GM12878 (cell line): Measurements from ENCODE around the gene COA1. TPM values are rescaled to one million over a fixed set of nuclear protein-coding genes. Genes with fewer than 3 reads are reported as not detected.

Experiments used
- ATAC-seq: fragments of 200-7000 bp; cut with Tn5 transposase; 3 replicates; pipeline ENCODE4 v1.9.1; 2020; ENCODE audit warnings: mild to moderate bottlenecking, moderate library complexity
- BruUV-seq: library from RNA; stranded (reverse); fragments of 400-500 nt; replicated peaks from 2 replicates; lab custom pipeline; 2021; lab: Mats Ljungman, UMichigan
- CTCF ChIA-PET: fragments of 300-600 bp; sonication (Branson Sonifier 250); formaldehyde crosslinking; extraction: SDS; loops from one replicate; lab custom pipeline; 2021; ENCODE audit warnings: inconsistent platforms; lab: Yijun Ruan, JAX
- POLR2A ChIA-PET: fragments of 350-600 bp; formaldehyde crosslinking; extraction: SDS; loops from one replicate; lab custom pipeline; 2021; ENCODE audit warnings: inconsistent platforms; lab: Charles Lee
- RAD21 ChIA-PET: fragments of 300-600 bp; sonication (Branson Sonifier 250); formaldehyde crosslinking; loops from one replicate; lab custom pipeline; 2023; ENCODE audit warnings: antibody characterized with exemption; ENCODE audit not compliant: unreplicated experiment; lab: Charles Lee
- SMC1A ChIA-PET: fragments of 300-600 bp; sonication (Branson Sonifier 250); formaldehyde crosslinking; loops from one replicate; lab custom pipeline; 2023; ENCODE audit not compliant: unreplicated experiment, uncharacterized antibody; lab: Charles Lee
- DNase-seq: peaks from one replicate; pipeline ENCODE4 v3.0.0-alpha.2; 2011; ENCODE audit warnings: low read depth, low spot score
- FAIRE-seq: peaks from 3 replicates; lab custom pipeline; 2011; peaks lifted over from hg19 to GRCh38; lab: Jason Lieb, UNC
- H2AFZ ChIP-seq: 2 replicates; pipeline ENCODE4 v1.6.0; 2011; ENCODE audit warnings: low read depth, low read length, control low read depth; ENCODE audit not compliant: control insufficient read depth
- H3K27ac ChIP-seq: 2 replicates; pipeline ENCODE4 v1.5.1; 2011; ENCODE audit warnings: control low read depth; ENCODE audit not compliant: control insufficient read depth, insufficient read depth
- H3K27me3 ChIP-seq, 2 experiments: replicated peaks in 1 of 2; 2 replicates each; pipeline versions ENCODE4 v1.6.0 to v1.6.1; 2011; ENCODE audit warnings: low read length in 1 of 2; ENCODE audit not compliant: control insufficient read depth in 2 of 2, insufficient read depth in 2 of 2
- H3K36me3 ChIP-seq, 2 experiments: 2 replicates each; pipeline ENCODE4 v1.5.1; 2011; ENCODE audit warnings: low read length in 1 of 2; ENCODE audit not compliant: control insufficient read depth in 2 of 2, insufficient read depth in 2 of 2
- H3K4me1 ChIP-seq: 2 replicates; pipeline ENCODE4 v1.6.1; 2011; ENCODE audit warnings: mild to moderate bottlenecking, low read length, moderate library complexity, mixed read lengths; ENCODE audit not compliant: control insufficient read depth, insufficient read depth
- H3K4me2 ChIP-seq: 2 replicates; pipeline ENCODE4 v1.6.0; 2011; ENCODE audit warnings: control low read depth; ENCODE audit not compliant: control insufficient read depth, insufficient read depth
- H3K4me3 ChIP-seq: fragments of 200-600 bp; sonication (generic); 2 replicates; pipeline ENCODE4 v1.5.1; 2016
- H3K79me2 ChIP-seq: 2 replicates; pipeline ENCODE4 v1.6.0; 2011; ENCODE audit warnings: low read length; ENCODE audit not compliant: control insufficient read depth, insufficient read depth
- H3K9ac ChIP-seq: 2 replicates; pipeline ENCODE4 v1.8.0; 2011; ENCODE audit warnings: low read length, control low read depth, mixed read lengths; ENCODE audit not compliant: control insufficient read depth, insufficient read depth
- H3K9me3 ChIP-seq: replicated peaks from 3 replicates; pipeline ENCODE4 v1.5.1; 2011; ENCODE audit warnings: mild to moderate bottlenecking, low read length; ENCODE audit not compliant: control insufficient read depth, insufficient read depth
- H4K20me1 ChIP-seq: 2 replicates; pipeline ENCODE4 v1.6.0; 2011; ENCODE audit not compliant: control insufficient read depth, insufficient read depth
- CBFB ChIP-seq: IDR thresholded peaks from 2 replicates; pipeline ENCODE4 v1.6.1; 2016; ENCODE audit warnings: antibody characterized with exemption, low read depth
- CHD4 ChIP-seq: fragments of 200-600 bp; sonication (generic); IDR thresholded peaks from 2 replicates; pipeline ENCODE4 v1.6.1; 2016; ENCODE audit warnings: mild to moderate bottlenecking
- HDAC2 ChIP-seq: fragments of 200-600 bp; sonication (generic); IDR thresholded peaks from 2 replicates; pipeline ENCODE4 v1.6.1; 2017
- MEF2A ChIP-seq: IDR thresholded peaks from 2 replicates; pipeline ENCODE4 v1.6.1; 2011; ENCODE audit warnings: low read depth, mild to moderate bottlenecking, low read length, moderate library complexity; ENCODE audit not compliant: insufficient read depth
- MTA2 ChIP-seq: fragments of 450-650 bp; IDR thresholded peaks from 2 replicates; pipeline ENCODE4 v1.6.1; 2016; ENCODE audit warnings: low read depth, mild to moderate bottlenecking, moderate library complexity
- MYB ChIP-seq: fragments of 150-350 bp; IDR thresholded peaks from 2 replicates; pipeline ENCODE4 v1.6.1; 2014; ENCODE audit warnings: mild to moderate bottlenecking, low read depth, low read length, borderline replicate concordance
- NFXL1 ChIP-seq: fragments of 450-650 bp; IDR thresholded peaks from 2 replicates; pipeline ENCODE4 v1.6.1; 2017; ENCODE audit warnings: antibody characterized with exemption, mild to moderate bottlenecking, borderline replicate concordance
- PKNOX1 ChIP-seq: fragments of 450-650 bp; IDR thresholded peaks from 2 replicates; pipeline ENCODE4 v1.6.1; 2016; ENCODE audit warnings: mild to moderate bottlenecking
- USF2 ChIP-seq: IDR thresholded peaks from 2 replicates; pipeline ENCODE4 v1.6.1; 2011; ENCODE audit warnings: low read depth, low read length, improper control_type of control experiment, borderline replicate concordance
- ZNF687 ChIP-seq: fragments of 450-650 bp; IDR thresholded peaks from 2 replicates; pipeline ENCODE4 v1.6.1; 2017; ENCODE audit warnings: mild to moderate bottlenecking, moderate library complexity
- WGBS: methylation state at CpG from one replicate; pipeline ENCODE4 v1.1.6; 2016; ENCODE audit warnings: low lambda C conversion rate; ENCODE audit not compliant: insufficient replicate concordance, insufficient coverage; ENCODE audit errors: missing lambda C conversion rate; 5-methylcytosine and 5-hydroxymethylcytosine counted together
- in situ Hi-C: fragments of 300-500 bp; cut with MboI; formaldehyde crosslinking; loops from 9 replicates; pipeline ENCODE4 v1.14.3; 2018; ENCODE audit warnings: mixed read lengths
- intact Hi-C: fragments of 100-400 bp; cut with micrococcal nuclease; formaldehyde crosslinking; loops from one replicate; pipeline ENCODE4 v1.14.2; 2022; ENCODE audit not compliant: unreplicated experiment
- polyA plus RNA-seq, 11 experiments: library from polyadenylated mRNA; depleted of rRNA in 4 of 11; unstranded in 6 of 11; stranded (reverse) in 5 of 11; fragments of >200 nt; fragmentation: Nextera tagmentation in 4 of 11; fragmentation: Illumina TruSeq in 1 of 11; extraction: Ambion mirVana in 4 of 11; extraction: Trizol in 1 of 11; gene quantifications; 1 replicate in 1 of 11; 2 replicates in 10 of 11; pipeline versions ENCODE4 v1.2.1 to v1.2.3, GENCODE V29; 2011 to 2016; ENCODE audit warnings: inconsistent platforms in 2 of 11, missing spikeins in 2 of 11, low read depth in 1 of 11
- total RNA-seq, 4 experiments: library from RNA; depleted of rRNA in 3 of 4; stranded (reverse); fragments of >200 nt in 3 of 4; fragmentation: Illumina TruSeq in 1 of 4; extraction: Trizol in 1 of 4; gene quantifications; 2 replicates each; pipeline versions ENCODE4 v1.2.1 to v1.2.3, GENCODE V29; 2013 to 2021

The COA1 gene
- total and polyA plus RNA-seq, 10 of the 15 experiments (the other 5 are each of a cell fraction or from before 2014, with no cell fraction given), result 83.1 to 258 (median 111) TPM

GRCh38 chr7:43621729-43622448, 107.4 kb downstream of the COA1 start:
- Histone ChIP-seq H4K20me1 (peaks cover 3% of the 10 kb centered on the region), H3K4me1 (peaks cover 28% of the 10 kb centered on the region), H3K27me3 (no peaks in the 10 kb centered on the region), H3K36me3 (peaks cover 7 to 51% of the 10 kb centered on the region in 2 experiments), H3K9me3 (no peaks in the 10 kb centered on the region), H3K79me2 (peaks cover 67% of the 10 kb centered on the region), H3K27ac (0 out of 2 replicates have a peak overlapping the region, but pooled peaks have one; percentile 4), H3K9ac (no peak overlapping the region), H2AFZ (no peak overlapping the region), H3K4me3 (no peak overlapping the region), H3K4me2 (no peak overlapping the region)
- no peak for DNase-seq
- FAIRE-seq, result no peak
- ChIA-PET POLR2A (interaction anchor here (0.7 to 1.7 kb wide), 5 partner anchors 9 to 36 kb away, joined by 3 to 5 read pairs (median 3); no protein-coding TSS in a partner anchor), SMC1A (interaction anchor here (0.6 to 3.9 kb wide), 16 partner anchors 9 to 217 kb away, joined by 3 to 19 read pairs (median 4); partner anchors contain the start of gene STK17A), CTCF (interaction anchor here (0.7 to 4.0 kb wide), 11 partner anchors 13 to 217 kb away, joined by 3 to 15 read pairs (median 6); partner anchors contain the start of gene STK17A), RAD21 (interaction anchor here (0.6 to 4.3 kb wide), 8 partner anchors 24 to 100 kb away, joined by 3 to 27 read pairs (median 12); partner anchors contain the start of gene STK17A)
- WGBS, result 27% methylated on average over 5 of the region's 5 CpGs
- no peak for TF ChIP-seq PKNOX1
- TF ChIP-seq MTA2, result no peak
- no peak for TF ChIP-seq CHD4
- TF ChIP-seq MYB, result no peak
- TF ChIP-seq ZNF687, result no peak
- no peak for TF ChIP-seq HDAC2
- TF ChIP-seq NFXL1, result no peak
- TF ChIP-seq MEF2A, result no peak
- TF ChIP-seq USF2, result no peak
- no peak for TF ChIP-seq CBFB
- BruUV-seq, result no TSS peak
- in situ Hi-C loops, result no loop called here
- ATAC-seq, result no peak
- intact Hi-C loops, result no loop called here
